IMR-90 (cell line): ENCODE data around the gene RASGRP4.
"Not testable (repeated sequence)": the region's sequence is repeated elsewhere in the genome, so short reads cannot be mapped to it uniquely, and the experiment has no call there.

Experiments
- CEBPB ChIP-seq: IDR thresholded peaks from 2 replicates; pipeline ENCODE4 v1.6.1; 2012; ENCODE audit warnings: low read depth, low read length, improper control_type of control experiment
- CHD1 ChIP-seq: IDR thresholded peaks from 2 replicates; pipeline ENCODE4 v1.6.1; 2012; ENCODE audit warnings: low read depth, low read length, improper control_type of control experiment
- FOS ChIP-seq: fragments of 150-350 bp; IDR thresholded peaks from 2 replicates; pipeline ENCODE4 v1.6.1; 2016; ENCODE audit warnings: low read depth, low read length
- MAZ ChIP-seq: IDR thresholded peaks from 2 replicates; pipeline ENCODE4 v1.6.1; 2012; ENCODE audit warnings: low read depth, mild to moderate bottlenecking, low read length, improper control_type of control experiment, moderate library complexity, borderline replicate concordance
- MXI1 ChIP-seq: IDR thresholded peaks from 2 replicates; pipeline ENCODE4 v1.6.1; 2012; ENCODE audit warnings: low read depth, mild to moderate bottlenecking, low read length, moderate library complexity, borderline replicate concordance
- NFE2L2 ChIP-seq: fragments of 150-350 bp; IDR thresholded peaks from 2 replicates; pipeline ENCODE4 v1.6.1; 2016; ENCODE audit warnings: low read depth, mild to moderate bottlenecking, low read length
- POLR2A ChIP-seq: IDR thresholded peaks from 2 replicates; pipeline ENCODE4 v1.6.1; 2012; ENCODE audit warnings: mild to moderate bottlenecking, low read depth, low read length
- RAD21 ChIP-seq: IDR thresholded peaks from 2 replicates; pipeline ENCODE4 v1.6.1; 2012; ENCODE audit warnings: low read length, improper control_type of control experiment
- RFX5 ChIP-seq: IDR thresholded peaks from 2 replicates; pipeline ENCODE4 v1.8.0; 2012; ENCODE audit warnings: low read depth, mild to moderate bottlenecking, low read length, moderate library complexity
- SMC3 ChIP-seq: fragments of 150-350 bp; IDR thresholded peaks from 2 replicates; pipeline ENCODE4 v1.6.1; 2016; ENCODE audit warnings: low read depth, mild to moderate bottlenecking, antibody characterized with exemption, low read length, moderate library complexity
- TF ChIP-seq, protein P1 (sequence below): conservative IDR thresholded peaks from 2 replicates; pipeline ENCODE4 v1.5.1; 2012; ENCODE audit warnings: mild to moderate bottlenecking, low read depth, low read length, improper control_type of control experiment
- TF ChIP-seq, protein P2 (sequence below): fragments of 150-350 bp; IDR thresholded peaks from 2 replicates; pipeline ENCODE4 v1.6.1; 2016; ENCODE audit warnings: low read depth, mild to moderate bottlenecking, low read length, moderate library complexity, borderline replicate concordance

DNA sequence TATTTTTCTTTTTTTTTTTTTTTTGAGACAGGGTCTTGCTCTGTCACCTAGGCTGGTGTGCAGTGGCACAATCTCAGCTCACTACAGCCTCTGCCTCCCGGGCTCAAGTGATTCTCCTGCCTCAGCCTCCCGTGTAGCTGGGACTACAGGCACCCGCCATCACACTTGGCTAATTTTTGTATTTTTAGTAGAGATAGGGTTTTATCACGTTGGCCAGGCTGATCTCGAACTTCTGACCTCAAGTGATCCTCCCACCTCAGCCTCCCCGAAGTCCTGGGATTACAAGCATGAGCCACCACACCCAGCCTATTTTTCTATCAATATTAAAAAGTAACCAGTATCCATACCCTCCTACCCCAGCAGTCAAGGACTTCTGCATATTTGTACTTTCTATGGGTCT is 15.6 kb downstream of the RASGRP4 start:
- TF ChIP-seq RAD21, MXI1, MAZ, RFX5, POLR2A, SMC3, FOS, NFE2L2, CEBPB, CHD1: not testable (repeated sequence)
- TF ChIP-seq, protein P1, sequence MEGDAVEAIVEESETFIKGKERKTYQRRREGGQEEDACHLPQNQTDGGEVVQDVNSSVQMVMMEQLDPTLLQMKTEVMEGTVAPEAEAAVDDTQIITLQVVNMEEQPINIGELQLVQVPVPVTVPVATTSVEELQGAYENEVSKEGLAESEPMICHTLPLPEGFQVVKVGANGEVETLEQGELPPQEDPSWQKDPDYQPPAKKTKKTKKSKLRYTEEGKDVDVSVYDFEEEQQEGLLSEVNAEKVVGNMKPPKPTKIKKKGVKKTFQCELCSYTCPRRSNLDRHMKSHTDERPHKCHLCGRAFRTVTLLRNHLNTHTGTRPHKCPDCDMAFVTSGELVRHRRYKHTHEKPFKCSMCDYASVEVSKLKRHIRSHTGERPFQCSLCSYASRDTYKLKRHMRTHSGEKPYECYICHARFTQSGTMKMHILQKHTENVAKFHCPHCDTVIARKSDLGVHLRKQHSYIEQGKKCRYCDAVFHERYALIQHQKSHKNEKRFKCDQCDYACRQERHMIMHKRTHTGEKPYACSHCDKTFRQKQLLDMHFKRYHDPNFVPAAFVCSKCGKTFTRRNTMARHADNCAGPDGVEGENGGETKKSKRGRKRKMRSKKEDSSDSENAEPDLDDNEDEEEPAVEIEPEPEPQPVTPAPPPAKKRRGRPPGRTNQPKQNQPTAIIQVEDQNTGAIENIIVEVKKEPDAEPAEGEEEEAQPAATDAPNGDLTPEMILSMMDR, result not testable (repeated sequence)
- TF ChIP-seq, protein P2, sequence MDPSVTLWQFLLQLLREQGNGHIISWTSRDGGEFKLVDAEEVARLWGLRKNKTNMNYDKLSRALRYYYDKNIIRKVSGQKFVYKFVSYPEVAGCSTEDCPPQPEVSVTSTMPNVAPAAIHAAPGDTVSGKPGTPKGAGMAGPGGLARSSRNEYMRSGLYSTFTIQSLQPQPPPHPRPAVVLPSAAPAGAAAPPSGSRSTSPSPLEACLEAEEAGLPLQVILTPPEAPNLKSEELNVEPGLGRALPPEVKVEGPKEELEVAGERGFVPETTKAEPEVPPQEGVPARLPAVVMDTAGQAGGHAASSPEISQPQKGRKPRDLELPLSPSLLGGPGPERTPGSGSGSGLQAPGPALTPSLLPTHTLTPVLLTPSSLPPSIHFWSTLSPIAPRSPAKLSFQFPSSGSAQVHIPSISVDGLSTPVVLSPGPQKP, result not testable (repeated sequence)
